Mammary epithelial cell (primary cell): ENCODE data around the gene MANEAL.

Source experiments
- CTCF ChIP-seq, 2 donors: IDR thresholded peaks in 1 of 2; conservative IDR thresholded peaks in 1 of 2; 2 replicates each; pipeline ENCODE4 v1.5.1; 2011 to 2012; ENCODE audit warnings: inconsistent platforms in 2 of 2, low read length in 2 of 2, mild to moderate bottlenecking in 2 of 2, control low read depth in 1 of 2, low read depth in 1 of 2; ENCODE audit not compliant: insufficient read depth in 1 of 2; ENCODE audit errors: extremely low read depth in 1 of 2
- EZH2 ChIP-seq: IDR thresholded peaks from 2 replicates; pipeline ENCODE4 v1.6.1; 2012; ENCODE audit warnings: low read length, inconsistent platforms, borderline replicate concordance

GRCh38 chr1:37845786-37846185 is 52.1 kb downstream of the MANEAL start:
- TF ChIP-seq CTCF (conservative IDR thresholded peaks at IDR 0.05 in 1 of 2, IDR thresholded peaks at IDR 0.05 in 1 of 2; ENCODE audit: extremely low read depth in 1 of 2, insufficient read depth in 1 of 2, low read depth in 1 of 2, low read length in 2 of 2), result no peak
- no peak for TF ChIP-seq EZH2
